Bladder microvascular endothelial cell (primary cell): Measurements from ENCODE around the gene FKBP7. TPM values are rescaled to one million over a fixed set of nuclear protein-coding genes. Genes with fewer than 3 reads are reported as not detected.

Experiments
- total RNA-seq: library from RNA; depleted of rRNA; stranded (reverse); fragments of >200 nt; gene quantifications from 2 replicates; pipeline ENCODE4 v1.2.3, GENCODE V29; 2014

The FKBP7 gene, protein sequence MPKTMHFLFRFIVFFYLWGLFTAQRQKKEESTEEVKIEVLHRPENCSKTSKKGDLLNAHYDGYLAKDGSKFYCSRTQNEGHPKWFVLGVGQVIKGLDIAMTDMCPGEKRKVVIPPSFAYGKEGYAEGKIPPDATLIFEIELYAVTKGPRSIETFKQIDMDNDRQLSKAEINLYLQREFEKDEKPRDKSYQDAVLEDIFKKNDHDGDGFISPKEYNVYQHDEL
- 7.3 and 24.2 TPM in 2 replicates for total RNA-seq

DNA sequence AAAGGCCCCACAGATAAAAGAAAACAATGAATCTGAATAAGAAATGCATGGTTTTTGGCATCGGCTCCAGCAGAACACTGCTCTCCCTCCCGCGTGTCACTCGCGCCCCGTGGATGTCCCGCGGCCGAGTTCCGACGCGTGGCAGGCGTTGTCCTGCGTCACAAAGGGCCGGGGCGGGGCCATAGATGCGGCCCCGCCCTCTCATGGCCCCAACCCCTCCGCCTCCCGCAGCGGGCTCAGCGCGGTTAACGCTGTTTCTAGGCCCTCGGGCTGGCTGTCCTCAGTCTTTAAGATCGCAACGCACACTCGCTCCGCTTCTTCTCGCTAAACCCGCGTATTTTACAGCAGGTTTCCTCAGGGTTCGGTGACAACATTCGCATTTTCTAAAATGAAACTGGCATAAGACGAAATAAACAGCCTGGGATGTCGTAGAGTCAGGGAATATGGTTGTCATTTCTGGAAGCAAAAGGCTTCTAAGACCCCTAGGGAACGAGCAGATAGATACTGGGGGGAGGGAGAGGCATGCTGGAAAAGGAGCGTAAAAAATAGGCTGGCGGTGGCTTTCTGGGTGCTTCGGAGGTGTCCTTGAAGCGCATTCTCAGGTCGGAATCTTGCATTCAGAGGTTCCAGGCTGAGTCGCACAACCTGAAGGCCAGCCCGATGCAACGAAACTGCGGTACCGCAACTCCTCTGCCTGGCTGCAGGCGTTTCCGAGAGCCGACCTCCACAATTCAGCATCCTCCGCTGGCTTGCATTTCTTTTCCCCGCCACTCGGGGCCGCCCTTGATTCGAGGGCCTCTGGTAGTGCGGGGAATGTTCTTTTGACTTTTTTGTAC, at the start of gene FKBP7:
FKBP7 (minus strand) TSS at position 162 of the 836 bp plus-strand sequence; CDS start at position 61, 101 bp downstream.

DNA sequence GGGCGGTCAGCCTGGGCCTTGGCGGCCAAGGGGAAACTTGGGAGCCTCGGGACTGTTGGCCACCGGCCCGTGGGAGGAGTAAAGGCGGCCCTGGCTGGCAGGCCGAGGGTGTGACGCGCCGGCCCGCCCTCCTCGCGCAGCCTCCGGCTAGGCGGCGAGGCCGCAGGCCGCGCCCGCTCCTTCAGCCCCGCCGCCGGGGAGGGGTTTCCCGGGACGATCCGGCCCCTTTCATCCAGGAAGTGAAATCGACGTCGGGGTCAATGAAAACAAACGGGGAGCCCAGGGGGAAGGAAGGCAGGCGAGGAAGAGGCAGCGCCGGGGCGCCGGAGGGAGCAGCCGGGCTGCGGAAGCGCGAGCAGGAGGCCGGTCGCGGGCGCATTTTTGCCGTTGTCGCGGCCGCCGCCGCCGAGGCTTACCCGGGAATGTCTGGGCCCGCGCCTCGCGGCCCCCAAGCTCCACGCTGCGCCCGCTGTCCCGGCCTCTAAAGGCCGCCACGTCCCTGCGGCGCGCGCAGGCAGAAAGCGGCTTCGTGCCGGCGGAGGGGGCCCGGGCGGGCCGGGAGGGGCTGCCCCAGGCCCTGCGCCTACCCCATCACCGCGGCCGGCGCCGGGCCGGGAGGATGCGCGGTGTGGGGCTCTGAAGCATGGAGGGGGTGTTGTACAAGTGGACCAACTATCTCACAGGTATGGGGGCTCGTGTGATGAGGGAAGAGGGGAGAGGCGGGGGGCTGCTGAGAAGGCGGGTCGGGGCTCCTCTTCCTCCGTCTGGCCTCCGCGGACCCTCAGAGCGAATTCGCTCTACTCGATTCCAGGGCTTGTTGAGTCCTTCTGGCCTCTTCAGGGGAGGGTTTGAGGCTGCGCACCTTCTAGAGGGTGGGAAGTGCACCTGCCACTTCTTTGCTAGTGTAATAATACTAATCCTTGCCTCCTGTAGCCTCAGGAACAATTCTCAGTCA, 2.1 kb upstream of the FKBP7 start, which contains the start of gene PLEKHA3:
PLEKHA3 (plus strand) TSS at position 231 of the 955 bp plus-strand sequence; CDS start at position 644, 413 bp downstream.

DNA sequence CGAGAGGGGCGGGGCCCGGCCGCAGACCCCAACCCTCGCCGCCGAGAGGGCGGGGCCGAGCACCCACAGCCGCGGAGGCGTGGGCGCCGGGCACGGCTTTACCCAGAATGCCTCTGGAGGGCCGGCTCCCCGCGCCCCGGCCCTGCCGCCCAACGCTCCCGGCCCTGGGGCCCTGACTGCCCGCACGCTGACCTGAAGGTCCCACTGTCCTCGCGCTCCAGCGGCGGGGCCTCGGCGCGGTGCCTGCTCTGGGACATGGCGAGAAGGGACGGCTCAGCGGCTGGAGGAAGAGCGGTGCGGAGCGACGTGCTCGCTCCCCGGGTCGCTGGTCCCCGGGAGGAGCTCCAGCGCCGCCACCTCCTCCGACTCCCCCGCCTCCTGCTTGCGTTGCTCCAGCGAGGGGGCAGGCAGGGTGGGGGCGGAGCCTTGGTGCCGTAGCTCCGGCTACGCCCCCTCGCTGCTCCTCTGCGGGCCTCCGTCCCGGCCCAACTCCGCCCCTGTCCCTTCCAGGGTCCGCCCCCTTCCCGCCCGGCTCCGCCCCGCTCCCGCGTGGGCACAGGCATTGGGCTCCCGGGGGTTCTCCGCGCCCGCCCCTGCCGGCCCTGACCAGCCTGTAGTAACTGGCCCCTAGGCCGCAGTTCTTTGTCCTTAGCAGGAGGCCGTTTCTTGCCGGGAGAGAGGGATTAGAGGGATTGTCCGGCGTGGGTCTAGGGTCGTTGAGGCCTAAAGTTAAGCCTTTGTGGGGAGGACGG, 27.4 kb downstream of the FKBP7 start, which contains the start of the genes PJVK and PRKRA:
PJVK (plus strand) TSS at position 605 of the 752 bp plus-strand sequence. CDS start 2,032 bp downstream, outside the sequence.
PRKRA (minus strand) TSS at position 402 of the 752 bp plus-strand sequence; CDS start at position 257, 145 bp downstream.

Other genes with a start within 250 kb of the FKBP7 start
- gene PRKRA, start 27.4 kb downstream of the FKBP7 start, total RNA-seq, result 20.4 and 45.6 TPM in 2 replicates
- 0.32 and 1.3 TPM in 2 replicates for gene PJVK, start 27.2 kb downstream of the FKBP7 start, total RNA-seq
- gene PLEKHA3, start 1.9 kb upstream of the FKBP7 start, total RNA-seq, result 3.9 and 11.1 TPM in 2 replicates